GM21528 (cell line): ENCODE measurements around the gene ASAP2.

Source experiments
- ATAC-seq: cut with Tn5 transposase; IDR thresholded peaks from one replicate; pipeline ENCODE4 v1.9.1; 2021; ENCODE audit warnings: mild to moderate bottlenecking, moderate library complexity; ENCODE audit not compliant: unreplicated experiment, low FRiP score

Gene ASAP2

GRCh38 chr2:9365498-9366019 is 158.9 kb downstream of the ASAP2 start:
- no peak for ATAC-seq

- no peak for ATAC-seq
Observed at GRCh38 chr2:9366026-9366425, 159.4 kb downstream of the ASAP2 start.

GRCh38 chr2:9370746-9371145 is 164.1 kb downstream of the ASAP2 start:
- ATAC-seq, result no peak

- no peak for ATAC-seq
Observed at GRCh38 chr2:9373047-9373446, 166.4 kb downstream of the ASAP2 start.

GRCh38 chr2:9373476-9373875 is 166.9 kb downstream of the ASAP2 start:
- ATAC-seq, result no peak

GRCh38 chr2:9374071-9374730 is 167.6 kb downstream of the ASAP2 start:
- no peak for ATAC-seq

GRCh38 chr2:9375857-9376428 is 169.3 kb downstream of the ASAP2 start:
- ATAC-seq, result no peak

- ATAC-seq, result no peak
Observed at GRCh38 chr2:9377461-9378097, 171.0 kb downstream of the ASAP2 start.

- ATAC-seq, result no peak
Observed at GRCh38 chr2:9378433-9379390, 172.1 kb downstream of the ASAP2 start.

- no peak for ATAC-seq
Observed at GRCh38 chr2:9379391-9379755, 172.8 kb downstream of the ASAP2 start.

GRCh38 chr2:9380702-9381628 is 174.4 kb downstream of the ASAP2 start:
- no peak for ATAC-seq

GRCh38 chr2:9382604-9383235 is 176.1 kb downstream of the ASAP2 start:
- ATAC-seq, result no peak

- ATAC-seq, result no peak
Observed at GRCh38 chr2:9384521-9384920, 177.9 kb downstream of the ASAP2 start.

- ATAC-seq, result no peak
Observed at GRCh38 chr2:9385841-9386240, 179.2 kb downstream of the ASAP2 start.

GRCh38 chr2:9388199-9388681 is 181.6 kb downstream of the ASAP2 start:
- no peak for ATAC-seq

GRCh38 chr2:9388950-9389911 is 182.6 kb downstream of the ASAP2 start:
- ATAC-seq, result no peak

- ATAC-seq, result no peak
Observed at GRCh38 chr2:9390151-9390850, 183.7 kb downstream of the ASAP2 start.
